Measurements from ENCODE around the gene DPEP2.
A peak's percentile ranks its signal among the peaks of the same experiment; 100 is the strongest.
"Not testable (repeated sequence)": the region's sequence is repeated elsewhere in the genome, so short reads cannot be mapped to it uniquely, and the experiment has no call there.

Gene DPEP2, protein sequence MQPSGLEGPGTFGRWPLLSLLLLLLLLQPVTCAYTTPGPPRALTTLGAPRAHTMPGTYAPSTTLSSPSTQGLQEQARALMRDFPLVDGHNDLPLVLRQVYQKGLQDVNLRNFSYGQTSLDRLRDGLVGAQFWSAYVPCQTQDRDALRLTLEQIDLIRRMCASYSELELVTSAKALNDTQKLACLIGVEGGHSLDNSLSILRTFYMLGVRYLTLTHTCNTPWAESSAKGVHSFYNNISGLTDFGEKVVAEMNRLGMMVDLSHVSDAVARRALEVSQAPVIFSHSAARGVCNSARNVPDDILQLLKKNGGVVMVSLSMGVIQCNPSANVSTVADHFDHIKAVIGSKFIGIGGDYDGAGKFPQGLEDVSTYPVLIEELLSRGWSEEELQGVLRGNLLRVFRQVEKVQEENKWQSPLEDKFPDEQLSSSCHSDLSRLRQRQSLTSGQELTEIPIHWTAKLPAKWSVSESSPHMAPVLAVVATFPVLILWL

DNA sequence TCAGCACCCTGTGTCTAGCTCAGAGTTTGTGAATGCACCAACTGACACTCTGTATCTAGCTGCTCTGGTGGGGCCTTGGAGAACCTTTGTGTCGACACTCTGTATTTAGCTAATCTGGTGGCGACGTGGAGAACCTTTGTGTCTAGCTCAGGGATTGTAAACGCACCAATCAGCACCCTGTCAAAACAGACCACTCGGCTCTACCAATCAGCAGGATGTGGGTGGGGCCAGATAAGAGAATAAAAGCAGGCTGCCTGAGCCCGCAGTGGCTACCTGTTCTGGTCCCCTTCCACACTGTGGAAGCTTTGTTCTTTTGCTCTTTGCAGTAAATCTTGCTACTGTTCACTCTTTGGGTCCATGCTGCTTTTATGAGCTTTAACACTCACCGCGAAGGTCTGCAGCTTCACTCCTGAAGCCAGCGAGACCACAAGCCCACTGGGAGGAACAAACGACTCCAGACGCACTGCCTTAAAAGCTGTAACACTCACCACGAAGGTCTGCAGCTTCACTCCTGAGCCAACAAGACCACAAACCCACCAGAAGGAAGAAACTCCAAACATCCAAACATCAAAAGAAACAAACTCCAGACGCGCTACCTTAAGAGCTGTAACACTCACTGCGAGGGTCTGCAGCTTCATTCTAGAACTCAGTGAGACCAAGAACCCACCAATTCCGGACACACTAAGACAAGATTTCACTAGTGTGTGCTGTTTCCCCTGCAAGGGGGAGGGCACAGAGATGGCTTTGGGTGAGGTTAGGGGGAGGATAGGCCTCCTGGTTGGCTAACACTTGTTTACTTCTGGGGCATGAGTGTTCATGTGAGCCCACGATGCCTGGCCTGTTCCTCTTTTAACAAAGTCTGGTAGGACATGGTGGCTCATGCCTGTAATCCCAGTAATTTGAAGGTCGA is at the start of gene DPEP2:
Gene DPEP2, minus strand, starts transcription at position 706 of the 910 bp plus-strand sequence. CDS start 6,272 bp downstream, outside the sequence.
- not testable (repeated sequence) for DNase-seq

DNA sequence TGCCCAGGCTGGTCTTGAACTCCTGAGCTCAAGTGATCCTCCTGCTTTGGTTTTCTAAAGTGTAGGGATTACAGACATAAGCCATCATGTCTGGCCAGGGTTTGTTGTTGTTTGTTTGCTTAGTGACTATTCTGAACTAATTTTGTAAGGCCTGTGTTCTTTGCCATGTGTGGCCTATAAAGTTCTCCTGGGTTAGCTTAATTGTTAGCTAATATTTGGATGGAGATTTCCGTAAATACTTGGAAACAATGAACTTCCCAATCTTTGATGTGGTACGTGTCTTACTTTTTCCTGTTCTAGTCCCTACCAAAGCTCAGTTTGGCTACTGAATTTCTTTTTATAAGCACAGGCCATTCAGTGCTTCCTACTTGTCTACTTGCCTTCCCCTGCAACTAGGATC is 48.7 kb upstream of the DPEP2 start:
- no peak for DNase-seq

DNA sequence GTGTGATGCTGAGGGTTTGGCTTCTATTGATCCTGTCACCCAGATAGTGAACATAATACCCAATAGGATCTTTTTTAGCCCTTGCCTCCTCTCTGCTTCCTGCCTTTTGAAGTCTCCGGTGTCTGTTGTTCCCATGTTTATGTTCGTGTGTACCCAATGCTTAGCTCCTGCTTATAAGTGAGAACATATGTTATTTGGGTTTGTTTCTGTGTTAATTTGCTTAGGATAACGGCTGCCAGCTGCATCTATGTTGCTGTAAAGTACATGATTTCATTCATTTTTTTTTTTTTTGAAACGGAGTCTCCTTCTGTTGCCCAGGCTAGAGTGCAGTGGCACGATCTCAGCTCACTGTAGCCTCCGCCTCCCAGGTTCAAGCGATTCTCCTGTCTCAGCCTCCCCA is 46.8 kb upstream of the DPEP2 start:
- no peak for DNase-seq

DNA sequence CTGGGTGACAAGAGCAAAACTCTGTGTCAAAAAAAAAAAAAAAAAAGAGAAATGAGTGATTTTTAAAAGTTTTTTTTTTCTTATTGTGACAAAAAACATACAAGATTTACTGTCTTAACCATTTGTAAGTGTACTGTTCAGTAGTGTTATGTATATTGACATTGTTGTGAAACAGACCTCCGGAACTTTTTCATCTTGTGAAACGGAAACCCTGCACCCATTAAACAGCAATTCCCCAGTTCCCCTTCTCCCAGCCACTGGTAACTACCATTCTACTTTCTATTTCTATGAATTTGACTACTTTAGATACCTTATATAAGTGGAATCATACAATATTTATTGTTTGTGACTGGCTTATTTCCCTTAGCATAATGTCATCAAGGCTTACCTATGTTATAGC is 42.5 kb upstream of the DPEP2 start:
- DNase-seq, result no peak

DNA sequence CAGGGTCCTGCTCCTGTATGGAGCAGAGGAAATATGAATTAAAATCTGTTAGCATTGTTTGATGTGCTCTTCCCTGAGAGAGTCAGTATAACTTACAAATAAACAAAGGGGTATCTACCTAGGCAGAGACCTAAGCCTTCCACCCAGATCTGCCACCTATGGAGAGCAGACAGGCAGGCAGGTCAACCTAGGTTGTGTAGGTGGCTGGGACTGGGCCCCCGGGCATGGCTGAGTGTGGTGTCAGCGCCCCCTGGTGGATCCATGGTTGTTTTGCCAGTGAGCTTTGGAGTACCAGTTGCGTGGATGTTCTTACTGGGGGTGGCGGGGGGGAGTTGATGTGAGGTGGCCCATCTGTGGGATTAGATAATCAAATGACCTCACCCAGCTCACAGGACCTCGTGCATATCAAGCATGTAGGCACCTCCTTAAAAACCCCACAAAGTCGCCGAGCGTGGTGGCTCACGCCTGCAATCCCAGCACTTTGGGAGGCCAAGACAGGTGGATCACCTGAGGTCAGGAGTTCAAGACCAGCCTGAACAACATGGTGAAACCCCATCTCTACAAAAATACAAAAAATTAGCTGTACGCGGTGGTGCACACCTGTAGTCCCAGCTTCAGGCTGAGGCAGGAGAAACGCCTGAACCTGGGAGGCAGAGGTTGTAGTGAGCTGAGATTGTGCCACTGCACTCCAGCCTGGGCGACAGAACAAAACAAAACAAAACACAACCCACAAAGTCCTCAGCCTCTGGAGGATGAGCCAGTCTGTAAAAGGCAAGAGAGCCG is 41.4 kb upstream of the DPEP2 start:
- DNase-seq, result peak; percentile 91

DNA sequence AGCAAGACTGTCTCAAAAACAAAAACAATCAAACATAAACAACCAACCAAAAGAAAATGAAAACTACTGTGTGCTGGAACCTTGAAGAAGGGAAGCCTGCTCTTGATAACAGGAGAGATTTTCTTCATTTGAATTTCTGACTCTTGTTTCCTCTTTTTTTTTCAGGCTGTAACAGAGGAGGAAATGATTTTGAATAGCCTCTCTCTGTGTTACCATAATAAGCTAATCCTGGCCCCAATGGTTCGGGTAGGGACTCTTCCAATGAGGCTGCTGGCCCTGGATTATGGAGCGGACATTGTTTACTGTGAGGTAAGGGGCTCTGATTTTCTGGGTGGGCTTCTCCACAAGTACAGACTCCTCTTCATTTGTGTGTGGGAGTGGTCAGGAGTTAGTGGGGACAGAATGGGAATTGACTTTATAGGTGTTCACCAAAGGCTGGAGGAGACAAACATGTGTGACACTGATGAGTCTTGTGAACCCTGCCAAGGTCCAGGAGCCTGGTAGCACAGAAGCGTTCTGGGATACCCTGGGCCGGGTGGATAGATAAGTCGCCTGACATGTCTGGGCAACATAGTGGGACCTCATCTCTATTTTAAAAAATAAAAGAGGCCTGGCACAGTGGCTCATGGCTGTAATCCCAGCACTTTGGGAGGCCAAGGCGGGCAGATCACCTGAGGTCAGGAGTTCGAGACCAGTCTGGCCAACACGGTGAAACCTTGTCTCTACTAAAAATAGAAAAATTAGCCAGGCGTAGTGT is 38.7 kb upstream of the DPEP2 start:
- no peak for DNase-seq

DNA sequence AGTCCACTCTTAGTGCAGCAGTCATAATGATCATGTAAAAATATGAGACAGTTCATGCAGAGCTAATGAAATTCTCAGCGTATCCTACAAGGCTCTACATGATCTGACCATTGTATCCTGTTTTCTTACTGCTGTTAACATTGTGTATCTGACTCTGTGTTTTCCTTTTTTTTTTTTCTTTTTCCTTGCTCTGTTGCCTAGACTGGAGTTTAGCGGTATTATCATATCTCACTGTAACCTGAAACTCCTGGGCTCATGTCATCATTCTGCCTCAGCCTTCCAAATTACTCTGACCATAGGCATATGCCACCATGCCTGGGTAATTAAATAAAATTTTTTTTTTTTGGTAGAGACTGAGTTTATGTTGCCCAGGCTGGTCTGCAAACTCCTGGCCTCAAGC is 35.9 kb upstream of the DPEP2 start:
- DNase-seq, result no peak

DNA sequence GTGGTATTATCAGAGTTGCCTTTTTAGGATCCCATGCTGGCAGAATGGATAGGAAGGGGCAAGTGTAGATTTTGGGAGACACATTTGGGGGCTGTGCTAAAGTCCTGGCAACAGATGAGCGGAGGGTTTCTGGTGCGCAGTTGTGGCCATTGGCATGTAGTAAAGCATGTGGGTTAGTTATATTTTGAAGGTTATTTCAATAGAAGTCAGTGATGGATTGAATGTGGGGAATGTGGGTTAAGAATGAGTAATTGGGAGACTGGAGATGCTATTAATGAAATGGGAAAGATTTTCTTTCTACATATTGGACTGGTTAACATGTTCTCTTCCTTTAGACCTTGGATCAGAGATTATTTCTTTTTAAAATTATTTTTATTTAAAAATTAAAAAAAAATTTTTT is 33.8 kb upstream of the DPEP2 start:
- no peak for DNase-seq

DNA sequence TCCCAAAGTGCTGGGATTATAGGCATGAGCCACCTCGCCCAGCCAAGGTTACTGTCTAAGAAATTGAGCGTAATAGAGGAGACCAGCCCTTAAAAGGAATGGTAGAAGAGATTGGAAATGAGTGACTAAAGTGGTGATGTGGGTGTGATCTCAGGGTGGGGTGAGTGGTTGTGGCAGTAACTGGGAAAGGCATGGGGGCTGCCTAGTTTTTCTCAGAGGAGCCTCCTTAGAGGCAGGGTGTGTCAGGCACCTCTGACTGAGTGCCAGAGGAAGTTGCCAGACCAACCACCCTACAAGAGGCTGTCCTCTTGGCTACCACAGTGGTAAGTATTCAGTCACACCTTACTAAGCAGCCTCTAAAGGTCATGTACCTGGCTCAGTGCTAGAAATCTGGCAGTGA is 32.7 kb upstream of the DPEP2 start:
- DNase-seq, result no peak

DNA sequence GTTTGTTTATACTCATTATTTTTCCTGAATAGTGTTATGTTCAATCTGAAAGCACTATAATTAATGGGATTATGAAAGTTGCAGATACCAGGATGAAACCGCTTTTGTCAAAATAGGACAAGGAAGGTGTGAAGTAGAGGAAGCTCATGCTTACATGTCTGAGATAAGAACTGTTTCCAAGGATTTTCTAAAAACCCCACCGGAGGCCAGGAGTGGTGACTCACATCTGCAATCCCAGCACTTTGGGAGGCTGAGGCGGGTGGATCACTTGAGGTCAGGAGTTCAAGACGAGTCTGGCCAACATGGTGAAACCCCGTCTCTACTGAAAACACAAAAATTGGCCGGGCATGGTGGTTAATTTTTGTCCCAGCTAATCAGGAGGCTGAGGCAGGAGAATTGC is 30.8 kb upstream of the DPEP2 start:
- not testable (repeated sequence) for DNase-seq

DNA sequence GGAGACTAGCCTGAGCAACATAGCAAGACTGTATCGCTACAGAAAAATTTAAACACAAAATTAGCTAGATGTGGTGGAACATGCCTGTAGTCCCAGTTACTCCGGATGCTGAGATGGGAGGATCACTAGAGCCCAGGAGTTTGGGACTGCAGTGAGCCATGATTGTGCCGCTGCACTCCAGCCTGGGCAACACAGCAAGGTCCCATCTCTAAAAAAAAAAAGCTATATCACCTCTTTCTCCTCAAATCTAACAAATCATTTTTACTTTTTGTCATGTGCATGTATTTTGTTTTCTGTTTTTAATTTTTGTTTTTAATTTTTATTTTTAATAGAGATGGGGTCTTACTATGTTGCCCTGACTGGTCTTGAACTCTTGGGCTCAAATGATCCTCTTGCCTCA is 29.7 kb upstream of the DPEP2 start:
- no peak for DNase-seq

DNA sequence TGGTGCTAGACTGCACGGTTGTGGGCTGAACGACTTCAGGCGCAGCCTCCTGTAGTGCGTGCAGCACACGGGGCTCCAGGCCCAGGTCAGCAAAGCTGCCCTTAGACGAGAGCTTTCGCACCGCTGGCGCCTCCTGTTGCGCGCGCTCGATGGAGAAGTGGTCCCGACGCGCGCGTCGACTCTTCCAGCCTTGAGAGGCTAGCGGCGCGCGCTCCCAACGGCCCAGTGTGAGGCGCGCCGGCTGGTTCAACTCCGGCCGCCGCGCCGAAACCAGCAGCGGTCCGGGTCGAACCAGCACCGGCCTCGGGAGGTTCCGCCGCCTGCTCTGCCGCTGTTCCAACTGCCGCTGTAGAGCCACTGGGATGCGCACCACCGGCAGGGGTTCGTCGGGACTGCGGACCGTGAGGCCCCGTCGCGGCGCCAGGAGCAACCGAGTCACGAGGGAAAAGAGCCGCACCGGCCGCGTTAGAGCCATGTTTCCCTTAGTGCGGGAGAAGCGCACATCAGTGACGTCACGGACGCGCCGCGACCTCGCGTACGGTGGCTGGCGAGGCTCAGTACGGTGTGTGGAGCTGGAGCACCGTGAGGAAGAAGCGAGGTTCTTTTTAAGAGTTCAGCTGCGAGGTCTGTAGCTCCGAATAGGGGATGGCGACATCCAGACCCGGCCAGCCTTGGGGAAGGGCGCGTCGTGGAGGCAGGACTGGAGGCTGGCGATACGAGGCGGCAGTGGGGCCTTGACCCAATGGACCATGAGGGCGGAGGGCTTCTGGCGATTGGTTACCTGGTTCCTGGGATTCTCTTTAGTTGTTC is 23.6 kb upstream of the DPEP2 start, which contains the start of the genes DDX28 and DUS2:
Gene DDX28, minus strand, starts transcription at position 505 of the 810 bp plus-strand sequence. Its CDS starts 30 bp downstream, at position 475.
Gene DUS2, plus strand, starts transcription at position 557 of the 810 bp plus-strand sequence. CDS start 14,740 bp downstream, outside the sequence.
- DNase-seq, result peak; percentile 96

DNA sequence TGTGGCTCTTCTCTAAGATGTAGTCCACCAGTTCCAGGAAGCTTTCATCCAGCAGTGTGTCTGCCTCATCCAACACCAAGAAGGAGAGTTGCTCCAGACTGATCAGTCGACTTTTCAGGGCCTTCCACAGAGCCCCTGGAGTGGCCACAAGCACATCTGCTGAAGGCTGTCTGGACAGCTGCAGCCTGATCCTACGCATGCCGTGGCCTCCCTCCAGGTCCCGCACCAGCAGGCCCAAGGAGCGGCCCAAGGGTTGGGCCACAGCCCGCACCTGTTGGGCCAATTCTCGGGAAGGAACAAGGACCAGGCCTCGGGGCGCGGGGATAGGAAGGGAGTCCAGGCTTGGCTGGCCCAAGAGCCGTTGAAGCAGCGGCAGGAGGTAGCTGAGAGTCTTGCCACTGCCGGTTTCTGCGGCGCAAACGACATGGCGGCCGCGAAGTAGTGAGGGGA is 23.0 kb upstream of the DPEP2 start:
- no peak for DNase-seq

DNA sequence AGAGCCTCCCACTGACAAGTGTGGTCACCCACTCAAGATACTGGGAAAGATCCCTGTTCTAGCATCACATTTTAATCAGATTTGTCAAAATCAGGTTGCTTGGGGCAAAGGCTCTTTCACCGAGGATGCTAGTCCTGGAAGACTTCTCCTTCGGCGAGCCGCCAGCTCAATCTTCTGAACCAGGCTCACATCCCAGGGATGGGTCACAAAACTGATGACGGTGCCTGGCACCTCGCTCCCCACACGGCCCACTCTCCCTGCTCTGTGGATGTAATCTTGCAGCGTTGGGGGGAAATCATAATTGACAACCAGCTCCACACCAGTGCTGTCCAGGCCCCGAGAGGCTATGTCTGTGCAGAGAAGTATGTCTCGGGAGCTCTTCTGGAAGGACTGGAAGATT is 22.2 kb upstream of the DPEP2 start:
- DNase-seq, result no peak

DNA sequence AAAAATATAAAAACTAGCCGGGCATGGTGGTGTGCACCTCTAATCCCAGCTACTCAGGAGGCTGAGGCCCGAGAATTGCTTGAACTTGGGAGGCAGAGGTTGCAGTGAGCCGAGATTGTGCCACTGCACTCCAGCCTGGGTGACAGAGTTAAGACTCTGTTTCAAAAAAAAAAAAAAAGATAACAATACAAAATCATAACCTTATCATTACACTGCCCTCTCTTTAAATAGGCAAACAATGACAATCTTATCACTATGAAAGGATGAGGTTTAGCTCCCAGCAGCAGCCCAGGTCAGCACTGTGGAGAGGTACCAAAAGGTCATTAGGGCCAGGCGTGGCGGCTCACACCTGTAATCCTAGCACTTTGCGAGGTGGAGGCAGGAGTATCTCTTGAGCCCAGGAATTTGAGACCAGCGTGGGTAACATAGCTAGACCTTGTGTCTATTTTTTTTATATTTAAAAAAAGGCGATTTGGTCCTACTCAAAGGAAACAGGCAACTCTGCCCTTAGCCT is 19.9 kb upstream of the DPEP2 start:
- DNase-seq, result no peak

DNA sequence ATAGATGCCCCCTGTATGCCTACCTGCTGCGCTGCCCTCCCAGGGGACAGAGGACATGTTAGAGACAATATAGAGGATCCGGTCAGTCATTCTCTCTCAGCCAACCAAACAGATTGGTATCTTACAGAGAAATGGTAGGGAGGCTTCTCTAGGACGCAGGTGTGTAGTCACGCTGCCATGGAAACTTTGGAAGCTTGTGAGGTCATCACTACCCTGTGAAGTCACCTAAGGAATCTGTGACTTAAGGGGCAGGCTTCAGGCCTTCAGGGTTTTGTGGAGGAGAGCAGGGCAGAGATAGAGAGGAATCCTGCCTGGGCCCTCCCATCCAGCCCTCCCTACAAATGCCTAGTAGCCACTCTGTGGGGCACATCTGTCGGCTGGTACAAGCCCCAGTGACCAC is 16.4 kb upstream of the DPEP2 start, which contains the start of gene DPEP2NB:
Gene DPEP2NB, minus strand, starts transcription at position 231 of the 400 bp plus-strand sequence. Its CDS starts 141 bp downstream, at position 90.
- DNase-seq, result no peak

DNA sequence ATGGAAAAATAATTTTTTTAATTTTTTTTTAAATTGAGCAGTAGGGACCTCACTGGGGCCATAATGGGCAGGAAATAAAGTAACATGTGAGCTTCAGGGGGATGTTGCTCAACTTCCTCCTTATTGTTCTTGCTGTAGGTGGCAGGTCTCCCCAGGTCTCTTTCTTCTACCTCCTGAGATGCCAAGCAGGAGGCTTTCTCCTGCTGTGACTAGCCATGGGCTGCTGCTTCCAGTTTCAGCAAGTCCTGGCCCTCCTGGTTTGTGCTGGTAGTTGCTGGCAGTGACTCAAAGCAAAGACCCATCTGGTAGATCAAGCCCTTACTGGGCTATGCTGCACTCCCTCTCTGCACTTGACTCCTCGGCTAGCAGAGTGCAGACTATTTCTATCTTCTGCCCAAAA is 14.2 kb upstream of the DPEP2 start:
- no peak for DNase-seq

DNA sequence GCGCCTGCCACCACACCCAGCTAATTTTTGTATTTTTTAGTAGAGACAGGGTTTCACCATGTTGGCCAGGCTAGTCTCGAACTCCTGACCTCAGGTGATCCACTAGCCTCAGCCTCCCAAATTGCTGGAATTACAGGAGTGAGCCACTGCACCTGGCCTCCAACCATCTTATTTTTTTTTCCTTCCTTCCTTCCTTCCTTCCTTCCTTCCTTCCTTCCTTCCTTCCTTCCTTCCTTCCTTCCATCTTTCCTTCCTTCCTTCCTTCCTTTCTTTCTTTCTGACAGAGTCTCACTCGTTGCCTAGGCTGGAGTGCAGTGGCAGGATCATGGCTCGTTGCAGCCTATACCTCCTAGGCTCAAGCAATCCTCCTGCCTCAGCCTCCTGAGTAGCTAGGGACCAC is 10.6 kb upstream of the DPEP2 start:
- not testable (repeated sequence) for DNase-seq

DNA sequence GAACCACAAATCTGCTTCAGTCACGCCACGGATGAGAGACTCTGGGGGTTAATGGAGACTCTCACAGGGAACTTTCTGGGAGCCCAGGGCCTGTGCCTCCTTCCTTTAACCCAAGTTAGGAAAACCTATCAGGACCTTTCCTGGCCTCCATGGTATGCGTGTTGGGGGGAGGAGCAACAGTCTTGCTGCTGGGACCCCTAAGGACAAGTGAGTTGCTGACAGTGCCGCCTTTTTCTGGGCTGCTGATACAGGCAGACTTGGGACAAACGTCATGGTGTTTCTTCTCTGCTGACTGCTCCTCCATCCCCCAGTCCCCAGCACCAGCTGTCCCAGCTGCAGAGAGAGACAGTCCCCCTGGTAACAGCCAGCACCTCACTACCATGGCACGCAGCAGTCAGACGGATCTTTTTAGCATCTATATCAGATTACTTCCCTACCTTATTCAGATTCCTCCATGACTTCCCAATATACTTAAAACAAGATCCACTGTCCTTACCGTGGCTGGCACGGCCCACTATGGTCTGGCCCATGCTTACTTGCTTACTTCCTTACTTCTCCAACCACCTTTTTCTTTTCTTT is 10.0 kb upstream of the DPEP2 start:
- DNase-seq, result no peak

DNA sequence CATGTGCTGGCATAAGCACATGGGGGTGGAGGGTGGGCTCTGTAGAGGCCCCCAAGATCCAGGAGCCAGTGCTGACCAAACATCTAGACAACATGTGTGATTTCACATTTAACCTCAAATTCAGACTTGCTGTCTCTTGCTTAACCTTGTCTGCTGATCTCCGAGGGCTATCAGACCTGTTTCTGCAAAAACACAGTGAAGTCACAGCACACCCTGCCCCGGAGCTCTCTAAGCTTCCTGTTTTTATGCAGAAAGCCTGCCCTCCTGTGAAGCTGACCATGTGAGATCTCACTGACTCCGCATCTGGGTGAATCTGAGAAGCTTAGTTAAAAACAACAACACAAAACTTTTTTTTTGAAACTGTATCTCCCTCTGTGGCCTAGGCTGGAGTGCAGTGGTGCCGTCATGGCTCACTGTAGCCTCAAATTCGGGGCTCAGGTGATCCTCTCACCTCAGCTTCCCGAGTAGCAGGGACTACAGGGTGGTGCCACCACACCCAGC is 6.6 kb upstream of the DPEP2 start:
- DNase-seq, result peak; percentile 52

All from activated CD4-positive, CD25-positive, alpha-beta regulatory T cell treated with anti-CD3 and anti-CD28 coated beads, Interleukin-2, amount 50 U/mL, for 72 hours (primary cell).